ENCODE data around the gene PHF10. TPM values are rescaled to one million over a fixed set of nuclear protein-coding genes. Genes with fewer than 3 reads are reported as not detected.

Gene PHF10
- total RNA-seq, 6 experiments from 2014 or later: 14.4 to 20.4 (median 18.7) TPM

- TF ChIP-seq CTCF (IDR thresholded peaks at IDR 0.05): no peak
- Mint-ChIP-seq H3K36me3 (ENCODE audit: low read depth) (peaks cover 22% of the 10 kb centered on the region), H3K27ac (no peak overlapping the region), H3K27me3 (ENCODE audit: insufficient read depth) (no peaks in the 10 kb centered on the region; the same call in 1 of the 2 replicates), H3K9me3 (no peaks in the 10 kb centered on the region), H3K4me3 (no peak overlapping the region), H3K4me1 (ENCODE audit: low read depth) (peaks cover 9% of the 10 kb centered on the region)
- DNase-seq: no peak
Observed at GRCh38 chr6:169668203-169668847, 56.0 kb downstream of the PHF10 start.

- Mint-ChIP-seq H3K27me3 (ENCODE audit: insufficient read depth) (no peaks in the 10 kb centered on the region; the same call in 1 of the 2 replicates), H3K36me3 (ENCODE audit: low read depth) (peaks cover 27% of the 10 kb centered on the region), H3K4me3 (no peak overlapping the region), H3K4me1 (ENCODE audit: low read depth) (peaks cover 9% of the 10 kb centered on the region), H3K27ac (no peak overlapping the region), H3K9me3 (no peaks in the 10 kb centered on the region)
- TF ChIP-seq CTCF (IDR thresholded peaks at IDR 0.05): no peak
- DNase-seq: no peak
Observed at GRCh38 chr6:169667716-169668115, 56.6 kb downstream of the PHF10 start.

GRCh38 chr6:169666441-169666840 is 57.9 kb downstream of the PHF10 start:
- Mint-ChIP-seq H3K27ac (no peak overlapping the region), H3K4me3 (no peak overlapping the region)

DNA sequence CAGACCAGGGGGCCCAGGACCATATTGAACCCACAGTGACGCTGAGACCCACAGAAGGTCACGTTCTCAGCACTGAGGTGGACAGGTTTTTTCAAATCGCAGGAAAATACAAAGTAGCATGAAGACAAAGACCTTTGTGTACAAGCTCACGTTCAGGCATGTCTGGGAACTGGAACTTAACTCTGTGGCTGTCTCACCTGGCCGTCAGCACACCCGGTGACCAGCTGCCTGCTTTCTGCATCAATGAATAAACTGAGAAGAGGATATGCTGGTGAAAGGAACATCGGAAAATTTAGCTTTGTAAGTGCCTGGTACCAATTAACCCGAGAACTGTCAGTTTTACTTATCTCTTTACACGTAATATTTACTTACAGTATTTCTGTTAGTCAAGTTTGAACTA is 59.0 kb downstream of the PHF10 start:
- no peaks in the 10 kb centered on the region for H3K9me3 Mint-ChIP-seq
- no peak for DNase-seq
- H3K4me3 Mint-ChIP-seq: no peak overlapping the region
- no peak for TF ChIP-seq CTCF (IDR thresholded peaks at IDR 0.05)
- no peak overlapping the region for H3K27ac Mint-ChIP-seq
- H3K36me3 Mint-ChIP-seq (ENCODE audit: low read depth): peaks cover 27% of the 10 kb centered on the region; the same call in 1 of the 2 replicates
- H3K4me1 Mint-ChIP-seq (ENCODE audit: low read depth): peaks cover 9% of the 10 kb centered on the region
- H3K27me3 Mint-ChIP-seq (ENCODE audit: insufficient read depth): no peaks in the 10 kb centered on the region; the same call in 1 of the 2 replicates

More at GRCh38 chr6:169666441-169666840, 57.9 kb downstream of the PHF10 start:
- no peak for DNase-seq
- Mint-ChIP-seq H3K9me3 (no peaks in the 10 kb centered on the region), H3K4me1 (ENCODE audit: low read depth) (peaks cover 9% of the 10 kb centered on the region), H3K27me3 (ENCODE audit: insufficient read depth) (no peaks in the 10 kb centered on the region; the same call in 1 of the 2 replicates), H3K36me3 (ENCODE audit: low read depth) (peaks cover 27% of the 10 kb centered on the region)
- no peak for TF ChIP-seq CTCF (IDR thresholded peaks at IDR 0.05)

GRCh38 chr6:169664227-169664626 is 60.1 kb downstream of the PHF10 start:
- Mint-ChIP-seq H3K9me3 (no peaks in the 10 kb centered on the region), H3K36me3 (ENCODE audit: low read depth) (peaks cover 29% of the 10 kb centered on the region; the same call in 1 of the 2 replicates), H3K4me1 (ENCODE audit: low read depth) (no peaks in the 10 kb centered on the region), H3K4me3 (no peak overlapping the region), H3K27ac (no peak overlapping the region), H3K27me3 (ENCODE audit: insufficient read depth) (no peaks in the 10 kb centered on the region; the same call in 1 of the 2 replicates)
- TF ChIP-seq CTCF (IDR thresholded peaks at IDR 0.05): no peak
- DNase-seq: no peak
